ENCODE data around the gene HOXB2.

Gene HOXB2

GRCh38 chr17:48547808-48548522 lies 3.1 kb upstream of the HOXB2 start (continued):
- TF ChIP-seq CREB5 (CRISPR knock-in tag; IDR thresholded peaks at IDR 0.05; ENCODE audit: low read depth) (no peak), POU6F1 (CRISPR knock-in tag; IDR thresholded peaks at IDR 0.05; ENCODE audit: borderline replicate concordance, low read depth) (no peak), ESRRG (CRISPR knock-in tag; IDR thresholded peaks at IDR 0.05) (no peak), ISL1 (CRISPR knock-in tag; IDR thresholded peaks at IDR 0.05) (no peak)

GRCh38 chr17:48546924-48547807 lies 2.3 kb upstream of the HOXB2 start:
- no peak for ATAC-seq
- TF ChIP-seq BACH2 (CRISPR knock-in tag; IDR thresholded peaks at IDR 0.05; ENCODE audit: borderline replicate concordance) (no peak), OSR1 (CRISPR knock-in tag; IDR thresholded peaks at IDR 0.05) (no peak), TSHZ2 (CRISPR knock-in tag; IDR thresholded peaks at IDR 0.05) (no peak), ZNF565 (CRISPR knock-in tag; conservative IDR thresholded peaks at IDR 0.05; ENCODE audit: low read depth) (no peak), POU6F1 (CRISPR knock-in tag; IDR thresholded peaks at IDR 0.05; ENCODE audit: borderline replicate concordance, low read depth) (no peak), ZFP30 (CRISPR knock-in tag; IDR thresholded peaks at IDR 0.05) (no peak), GLIS3 (CRISPR knock-in tag; IDR thresholded peaks at IDR 0.05) (no peak), TCF4 (CRISPR knock-in tag; IDR thresholded peaks at IDR 0.05; ENCODE audit: borderline replicate concordance) (no peak), PPARA (CRISPR knock-in tag; IDR thresholded peaks at IDR 0.05; ENCODE audit: borderline replicate concordance) (no peak), ARNTL (CRISPR knock-in tag; IDR thresholded peaks at IDR 0.05; ENCODE audit: borderline replicate concordance, low read depth) (no peak), TOX (CRISPR knock-in tag; IDR thresholded peaks at IDR 0.05; ENCODE audit: borderline replicate concordance) (no peak), CSRNP3 (CRISPR knock-in tag; IDR thresholded peaks at IDR 0.05) (no peak)

GRCh38 chr17:48546137-48546923 lies 1.4 kb upstream of the HOXB2 start:
- no peak for ATAC-seq
- TF ChIP-seq GLIS3 (CRISPR knock-in tag; IDR thresholded peaks at IDR 0.05), result no peak
- TF ChIP-seq CSDC2 (CRISPR knock-in tag; IDR thresholded peaks at IDR 0.05), result no peak
- TF ChIP-seq CREB5 (CRISPR knock-in tag; IDR thresholded peaks at IDR 0.05; ENCODE audit: low read depth), result no peak
